ENCODE results near the gene LLGL1. TPM values are rescaled to one million over a fixed set of nuclear protein-coding genes. Genes with fewer than 3 reads are reported as not detected.

LLGL1 gene
- total RNA-seq, 4 donors from 2014 or later: 7.5 to 19.0 (median 15.4) TPM

DNA sequence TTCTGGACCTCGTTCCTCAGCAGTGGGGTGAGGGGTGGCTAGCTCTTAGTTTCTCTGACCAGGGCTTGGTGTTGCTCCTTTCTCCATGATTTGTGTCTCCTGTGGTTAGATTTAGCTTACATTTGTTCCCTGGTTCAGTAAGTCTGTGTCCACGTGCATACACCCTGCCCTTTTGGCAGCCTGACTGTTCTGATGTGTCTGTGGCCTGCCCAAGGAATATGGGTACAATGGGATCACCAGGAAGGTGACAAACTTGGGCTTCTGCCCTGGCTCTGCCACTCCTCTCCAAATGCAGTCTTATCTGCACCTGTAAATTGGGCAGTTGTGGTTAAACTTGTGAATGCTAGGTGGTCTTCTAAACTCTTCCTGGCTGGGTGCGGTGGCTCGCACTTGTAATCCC is 24.3 kb upstream of the LLGL1 start:
- peaks cover 0 to 62% (median 0%) of the 10 kb centered on the region in 3 donors for H3K36me3 ChIP-seq

GRCh38 chr17:18203308-18203707 is 22.1 kb upstream of the LLGL1 start:
- peak in 2 of 3 donors; percentile 67 to 73 for DNase-seq
- no peaks in the 10 kb centered on the region for H3K27me3 ChIP-seq
- no peaks in the 10 kb centered on the region for H3K9me3 ChIP-seq
- TF ChIP-seq, protein P1, sequence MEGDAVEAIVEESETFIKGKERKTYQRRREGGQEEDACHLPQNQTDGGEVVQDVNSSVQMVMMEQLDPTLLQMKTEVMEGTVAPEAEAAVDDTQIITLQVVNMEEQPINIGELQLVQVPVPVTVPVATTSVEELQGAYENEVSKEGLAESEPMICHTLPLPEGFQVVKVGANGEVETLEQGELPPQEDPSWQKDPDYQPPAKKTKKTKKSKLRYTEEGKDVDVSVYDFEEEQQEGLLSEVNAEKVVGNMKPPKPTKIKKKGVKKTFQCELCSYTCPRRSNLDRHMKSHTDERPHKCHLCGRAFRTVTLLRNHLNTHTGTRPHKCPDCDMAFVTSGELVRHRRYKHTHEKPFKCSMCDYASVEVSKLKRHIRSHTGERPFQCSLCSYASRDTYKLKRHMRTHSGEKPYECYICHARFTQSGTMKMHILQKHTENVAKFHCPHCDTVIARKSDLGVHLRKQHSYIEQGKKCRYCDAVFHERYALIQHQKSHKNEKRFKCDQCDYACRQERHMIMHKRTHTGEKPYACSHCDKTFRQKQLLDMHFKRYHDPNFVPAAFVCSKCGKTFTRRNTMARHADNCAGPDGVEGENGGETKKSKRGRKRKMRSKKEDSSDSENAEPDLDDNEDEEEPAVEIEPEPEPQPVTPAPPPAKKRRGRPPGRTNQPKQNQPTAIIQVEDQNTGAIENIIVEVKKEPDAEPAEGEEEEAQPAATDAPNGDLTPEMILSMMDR (IDR thresholded peaks at IDR 0.05): peak in 2 of 6 experiments; percentile 11
- TF ChIP-seq POLR2A (IDR thresholded peaks at IDR 0.05): no peak
- peaks cover 0 to 4% (median 0%) of the 10 kb centered on the region in 4 donors for H3K4me1 ChIP-seq
- H3K36me3 ChIP-seq: peaks cover 0 to 62% (median 0%) of the 10 kb centered on the region in 3 donors
- H3K4me3 ChIP-seq: no peak overlapping the region
- H3K27ac ChIP-seq: peak overlapping the region in 2 of 4 donors; percentile 13 to 70

More for the DNA sequence above, 24.3 kb upstream of the LLGL1 start:
- Histone ChIP-seq H3K9me3 (no peaks in the 10 kb centered on the region), H3K4me3 (no peak overlapping the region), H3K4me1 (peaks cover 0 to 15% (median 0%) of the 10 kb centered on the region in 4 donors), H3K27me3 (no peaks in the 10 kb centered on the region), H3K27ac (no peak overlapping the region)
- TF ChIP-seq POLR2A (IDR thresholded peaks at IDR 0.05): no peak
- TF ChIP-seq, protein P1 (IDR thresholded peaks at IDR 0.05): no peak
- DNase-seq: no peak

DNA sequence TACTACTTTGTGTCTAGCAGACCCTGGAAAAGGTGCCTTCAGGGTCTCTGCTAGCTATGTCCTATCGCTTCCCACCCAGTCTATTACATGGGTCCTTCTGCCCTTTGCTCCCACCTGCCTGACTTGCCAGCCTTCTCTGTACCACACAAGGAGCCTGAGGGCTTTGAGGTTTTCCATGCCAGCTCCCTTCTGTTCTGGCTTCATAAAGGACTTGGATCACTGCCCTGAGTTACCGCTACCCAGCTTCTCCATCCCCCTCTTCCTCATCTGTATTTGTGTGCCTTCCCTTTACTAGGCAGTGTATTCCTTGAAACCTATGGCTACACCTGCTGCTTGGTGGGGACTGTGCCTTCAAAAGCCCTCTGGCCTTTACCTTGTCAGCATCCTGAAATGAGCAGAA is 19.6 kb upstream of the LLGL1 start:
- no peak overlapping the region for H3K4me3 ChIP-seq
- H3K4me1 ChIP-seq: no peaks in the 10 kb centered on the region
- DNase-seq: no peak
- no peak for TF ChIP-seq POLR2A (IDR thresholded peaks at IDR 0.05)
- TF ChIP-seq, protein P1 (IDR thresholded peaks at IDR 0.05): no peak
- no peaks in the 10 kb centered on the region for H3K27me3 ChIP-seq
- H3K27ac ChIP-seq: no peak overlapping the region
- H3K36me3 ChIP-seq: peaks cover 0 to 68% (median 0%) of the 10 kb centered on the region in 3 donors
- H3K9me3 ChIP-seq: no peaks in the 10 kb centered on the region

DNA sequence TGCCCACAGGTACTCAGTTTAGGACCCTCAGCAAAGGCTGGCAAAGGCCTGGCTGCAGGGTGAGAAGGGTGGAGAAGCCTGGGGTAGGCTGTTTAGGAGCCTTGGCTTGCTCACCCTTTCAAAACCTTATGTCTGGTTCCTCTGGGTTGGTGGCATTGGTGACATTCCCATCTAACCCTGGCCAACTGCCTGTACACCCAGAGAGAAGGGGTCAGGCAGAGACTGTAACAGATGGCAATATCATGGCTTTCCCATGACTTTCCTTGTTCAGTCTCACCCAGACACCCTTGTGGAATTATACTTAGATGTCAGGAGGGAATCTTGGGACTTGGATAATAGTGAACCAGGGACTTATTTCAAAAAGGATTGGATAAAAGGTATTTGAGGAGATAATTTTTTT is 18.5 kb upstream of the LLGL1 start:
- no peak overlapping the region for H3K27ac ChIP-seq
- no peak for DNase-seq
- H3K9me3 ChIP-seq: no peaks in the 10 kb centered on the region
- peaks cover 0 to 69% (median 0%) of the 10 kb centered on the region in 3 donors for H3K36me3 ChIP-seq
- H3K4me1 ChIP-seq: no peaks in the 10 kb centered on the region
- no peak for TF ChIP-seq POLR2A (IDR thresholded peaks at IDR 0.05)
- TF ChIP-seq, protein P1 (IDR thresholded peaks at IDR 0.05): no peak
- no peaks in the 10 kb centered on the region for H3K27me3 ChIP-seq
- H3K4me3 ChIP-seq: no peak overlapping the region

- TF ChIP-seq POLR2A (IDR thresholded peaks at IDR 0.05): no peak
- TF ChIP-seq, protein P1 (IDR thresholded peaks at IDR 0.05): no peak
- peaks cover 0 to 69% (median 0%) of the 10 kb centered on the region in 3 donors for H3K36me3 ChIP-seq
- DNase-seq: no peak
- no peak overlapping the region for H3K4me3 ChIP-seq
- H3K27me3 ChIP-seq: no peaks in the 10 kb centered on the region
- no peaks in the 10 kb centered on the region for H3K4me1 ChIP-seq
- H3K27ac ChIP-seq: no peak overlapping the region
- no peaks in the 10 kb centered on the region for H3K9me3 ChIP-seq
These were observed 17.3 kb upstream of the LLGL1 start for GRCh38 chr17:18208092-18208491.
